GM21737 (cell line): Measurements from ENCODE around the gene KRTAP9-1.
"Not testable (repeated sequence)": the region's sequence is repeated elsewhere in the genome, so short reads cannot be mapped to it uniquely, and the experiment has no call there.

Source experiments
- ATAC-seq: cut with Tn5 transposase; IDR thresholded peaks from one replicate; pipeline ENCODE4 v1.9.1; 2021; ENCODE audit warnings: mild to moderate bottlenecking, moderate library complexity; ENCODE audit not compliant: unreplicated experiment

KRTAP9-1 gene

DNA sequence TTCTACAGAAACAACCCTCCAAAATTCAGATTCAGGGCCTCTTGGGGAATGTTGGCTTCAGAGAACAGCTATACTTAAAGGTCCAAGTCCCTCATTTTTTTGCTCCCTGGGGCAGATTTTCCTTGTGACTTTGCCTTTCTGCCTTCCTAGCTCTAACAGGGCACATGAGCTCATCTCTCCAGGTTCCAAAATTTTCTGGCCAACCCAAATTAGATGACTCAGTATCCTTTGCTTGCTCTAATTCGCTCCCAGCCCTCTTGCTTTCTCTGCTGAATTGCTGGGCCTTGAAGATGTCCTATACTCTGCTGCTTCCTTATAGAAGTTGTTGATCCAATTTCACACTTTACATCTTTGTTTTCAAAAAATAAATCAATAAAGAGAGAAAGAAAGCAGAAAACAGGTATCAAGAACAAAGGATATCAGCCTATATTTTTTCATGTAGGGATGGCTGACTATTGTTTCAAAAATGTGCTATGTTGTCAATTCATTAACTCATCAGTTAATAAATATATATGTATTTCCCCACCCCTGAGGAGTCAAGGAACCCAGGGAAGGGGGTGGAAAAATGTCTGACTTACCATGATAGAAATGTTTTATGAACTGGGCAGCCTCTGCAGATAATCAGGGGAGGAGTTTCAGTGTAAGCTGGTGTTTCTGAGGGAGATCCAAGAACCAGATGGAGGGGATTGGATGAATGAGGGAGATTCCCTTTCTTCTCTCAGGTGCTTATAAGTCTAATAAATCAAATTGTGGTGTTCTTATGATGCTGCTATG is 10.7 kb upstream of the KRTAP9-1 start:
- no peak for ATAC-seq

DNA sequence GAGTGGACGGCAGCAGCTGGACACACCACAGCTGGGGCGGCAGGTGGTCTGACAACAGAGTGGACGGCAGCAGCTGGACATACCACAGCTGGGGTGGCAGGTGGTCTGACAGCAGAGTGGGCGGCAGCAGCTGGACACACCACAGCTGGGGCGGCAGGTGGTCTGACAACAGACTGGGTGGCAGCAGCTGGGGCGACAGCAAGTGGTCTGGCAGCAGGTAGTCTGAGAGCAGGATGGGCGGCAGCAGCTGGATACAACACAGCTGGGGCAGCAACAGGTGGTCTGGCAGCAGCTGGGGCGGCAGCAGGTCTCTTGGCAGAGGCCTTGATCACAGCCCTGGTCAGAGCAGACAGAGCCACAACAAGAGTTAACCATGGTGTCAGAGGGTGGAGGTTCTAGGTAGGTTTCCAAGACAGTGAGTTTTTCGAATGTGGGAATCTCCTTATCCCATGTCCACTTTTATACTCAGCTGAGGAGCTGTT is 5.2 kb upstream of the KRTAP9-1 start, which contains the start of gene KRTAP4-1:
Gene KRTAP4-1 (minus strand): TSS at position 432 of the 482 bp plus-strand sequence. CDS start 57 bp downstream, at position 375.
- ATAC-seq = no peak

DNA sequence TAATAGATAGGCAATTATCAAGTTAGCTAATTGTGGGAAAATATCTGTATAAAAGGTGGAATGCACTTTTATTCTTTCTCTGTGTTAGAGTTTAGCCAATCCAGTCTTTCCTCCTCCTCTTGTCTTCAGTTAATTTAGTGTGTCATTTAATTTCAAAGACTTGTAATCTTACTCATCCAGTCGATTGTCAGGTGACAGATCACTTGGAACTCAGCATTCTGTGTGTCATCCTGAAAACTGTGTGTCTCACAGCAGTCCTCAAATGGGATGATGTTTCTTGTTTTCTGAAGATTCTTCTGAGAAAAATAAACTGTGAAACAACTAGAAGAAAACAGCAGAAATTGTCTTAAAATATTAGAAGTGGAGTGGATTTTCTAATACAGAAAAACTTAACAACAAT is 4.7 kb upstream of the KRTAP9-1 start:
- no peak for ATAC-seq

DNA sequence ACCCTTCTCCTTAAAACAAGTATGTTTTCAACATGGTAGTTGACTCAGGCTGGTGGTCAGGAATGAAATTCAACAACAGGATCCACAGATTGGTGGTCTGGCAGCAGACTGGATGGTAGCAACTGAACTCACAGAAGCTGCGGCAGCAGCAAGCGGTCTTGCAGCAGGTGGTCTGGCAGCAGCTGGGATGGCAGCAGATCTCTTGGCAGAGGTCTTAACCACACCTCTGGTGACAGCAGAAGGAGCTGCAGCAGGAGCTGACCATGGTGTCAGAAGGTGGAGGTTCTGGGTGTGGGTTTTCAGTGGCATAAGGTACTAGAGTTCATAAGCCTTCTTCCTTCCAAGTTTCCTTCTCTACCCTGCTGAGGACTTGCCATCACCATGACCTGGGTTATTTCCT is 2.8 kb upstream of the KRTAP9-1 start:
- ATAC-seq = no peak

DNA sequence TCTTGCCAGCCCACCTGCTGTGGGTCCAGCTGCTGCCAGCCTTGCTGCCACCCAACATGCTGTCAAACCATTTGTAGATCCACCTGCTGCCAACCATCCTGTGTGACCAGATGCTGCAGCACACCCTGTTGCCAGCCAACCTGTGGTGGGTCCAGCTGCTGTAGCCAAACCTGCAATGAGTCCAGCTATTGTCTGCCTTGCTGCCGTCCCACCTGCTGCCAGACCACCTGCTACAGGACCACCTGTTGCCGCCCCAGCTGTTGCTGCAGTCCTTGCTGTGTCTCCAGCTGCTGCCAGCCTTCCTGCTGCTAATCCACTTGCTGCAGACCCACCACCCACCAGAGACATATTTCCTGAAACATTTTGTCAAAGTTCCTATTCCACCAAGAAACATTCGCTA is 641 bp downstream of the KRTAP9-1 start:
- no peak for ATAC-seq

DNA sequence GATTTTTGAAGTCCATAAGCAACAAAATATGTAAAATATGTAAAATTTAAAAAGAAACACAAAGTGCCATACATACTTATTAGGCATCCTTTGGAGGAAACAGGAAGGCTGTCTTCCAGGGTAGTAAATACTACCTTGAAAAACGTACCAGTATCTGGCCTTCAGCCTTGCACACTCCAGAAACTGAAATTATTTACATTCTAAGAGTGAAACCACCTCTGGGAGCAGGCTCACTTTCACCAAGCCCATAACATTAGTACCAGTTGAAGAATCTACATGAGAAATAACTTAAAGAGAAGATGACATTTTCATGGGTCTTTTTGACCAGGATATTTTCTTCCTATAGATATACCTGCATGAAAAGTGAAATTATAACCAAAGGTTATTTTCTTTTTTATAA is 6.4 kb downstream of the KRTAP9-1 start:
- ATAC-seq = no peak

DNA sequence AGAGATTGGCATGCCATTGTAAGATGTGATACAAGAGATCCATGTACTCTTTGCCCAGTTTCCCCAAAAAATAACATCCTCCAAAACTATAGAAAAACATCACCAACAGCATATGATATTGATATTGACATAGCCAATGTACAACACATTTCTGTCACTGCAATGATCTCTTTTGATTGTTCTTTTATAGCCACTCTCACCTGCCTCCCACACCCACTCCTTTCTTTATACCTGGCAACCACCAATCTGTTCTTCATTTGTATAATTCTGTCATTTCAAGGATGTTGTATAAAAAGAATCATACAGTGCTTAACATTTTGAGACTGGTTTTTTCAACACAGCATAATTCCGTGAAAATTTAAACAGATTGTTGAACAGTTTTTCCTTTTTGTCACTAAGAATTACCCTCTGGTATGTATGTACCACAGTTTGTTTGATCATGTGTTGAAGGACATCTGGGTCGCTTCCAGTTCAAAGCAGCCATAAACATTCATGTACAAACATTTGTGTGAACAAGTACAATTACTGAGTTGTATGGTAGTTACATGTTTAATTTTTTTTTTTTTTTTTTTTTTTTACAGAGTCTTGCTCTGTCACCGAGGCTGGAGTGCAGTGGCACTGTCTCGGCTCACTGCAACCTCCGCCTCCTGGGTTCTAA is 9.9 kb downstream of the KRTAP9-1 start:
- no peak for ATAC-seq

DNA sequence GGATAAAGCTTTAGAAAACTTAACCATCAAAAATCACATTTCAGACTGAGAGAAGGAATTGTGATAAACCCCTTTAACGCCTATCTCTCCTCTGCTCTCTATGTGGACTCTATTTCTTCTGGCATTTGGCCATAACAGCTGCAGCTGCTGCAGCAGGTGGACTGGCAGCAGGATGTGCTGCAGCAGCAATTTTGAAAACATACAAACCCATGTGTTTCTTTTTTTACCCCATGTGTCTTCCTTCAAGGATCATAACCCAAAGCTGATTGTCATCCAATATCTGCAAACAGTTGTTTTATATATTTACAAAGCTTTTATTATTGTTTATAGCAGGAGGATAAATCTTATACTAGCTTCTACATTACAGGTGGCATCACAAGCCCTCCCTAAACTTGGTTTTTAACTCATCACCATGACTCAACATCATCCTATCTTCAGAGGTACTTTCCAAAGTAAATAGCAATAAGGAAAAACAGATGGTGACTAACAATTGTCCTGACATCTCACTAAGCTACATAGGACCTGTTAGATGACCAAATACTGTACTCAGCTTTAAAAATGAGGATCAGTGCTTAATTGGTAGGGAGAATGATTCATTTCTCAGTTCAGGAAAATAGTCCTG is 22.3 kb downstream of the KRTAP9-1 start:
- no peak for ATAC-seq

DNA sequence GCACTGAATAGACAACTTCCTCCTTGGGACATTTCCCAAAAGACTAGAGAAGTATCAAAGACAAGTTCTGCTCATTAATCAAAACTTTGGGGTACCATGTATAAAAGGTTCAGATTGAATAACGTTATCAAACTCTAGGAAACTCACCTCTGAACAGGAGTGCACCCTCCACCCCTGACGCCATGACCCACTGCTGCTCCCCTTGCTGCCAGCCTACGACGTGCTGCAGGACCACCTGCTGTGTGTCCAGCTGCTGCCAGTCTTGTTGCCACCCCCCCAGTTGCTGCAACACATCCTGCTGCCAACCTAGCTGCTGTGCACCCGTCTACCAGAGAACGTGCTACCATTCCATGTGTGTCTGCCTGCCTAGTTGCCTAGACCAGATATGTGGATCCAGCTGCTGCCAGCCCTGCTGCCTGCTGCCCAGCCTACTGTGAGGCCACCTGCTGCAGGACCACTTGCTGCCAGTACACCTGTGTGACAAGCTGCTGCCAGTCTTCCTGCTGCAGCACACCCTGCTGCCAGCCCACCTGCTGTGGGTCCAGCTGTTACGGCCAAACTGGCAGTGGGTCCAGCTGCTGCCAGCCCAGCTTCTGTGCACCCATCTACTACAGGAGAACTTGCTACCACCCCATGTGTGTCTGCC is 23.0 kb downstream of the KRTAP9-1 start:
- ATAC-seq = no peak

DNA sequence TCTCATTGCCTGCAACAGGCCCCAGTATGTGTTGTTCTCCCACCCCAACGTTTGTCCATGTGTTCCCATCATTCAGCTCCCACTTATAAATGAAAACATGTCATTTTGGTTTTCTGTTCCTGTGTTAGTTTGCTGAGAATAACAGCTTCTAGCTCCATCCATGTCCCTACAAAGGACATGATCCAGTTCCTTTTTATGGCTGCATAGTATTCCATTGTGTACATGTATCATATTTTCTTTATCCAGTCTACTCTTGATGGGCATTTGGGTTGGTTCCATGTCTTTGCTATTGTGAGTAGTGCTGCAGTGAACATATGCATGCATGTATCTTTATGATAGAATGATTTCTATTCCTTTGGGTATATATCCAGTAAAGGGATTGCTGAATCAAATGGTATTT is 26.0 kb downstream of the KRTAP9-1 start:
- ATAC-seq = no peak

DNA sequence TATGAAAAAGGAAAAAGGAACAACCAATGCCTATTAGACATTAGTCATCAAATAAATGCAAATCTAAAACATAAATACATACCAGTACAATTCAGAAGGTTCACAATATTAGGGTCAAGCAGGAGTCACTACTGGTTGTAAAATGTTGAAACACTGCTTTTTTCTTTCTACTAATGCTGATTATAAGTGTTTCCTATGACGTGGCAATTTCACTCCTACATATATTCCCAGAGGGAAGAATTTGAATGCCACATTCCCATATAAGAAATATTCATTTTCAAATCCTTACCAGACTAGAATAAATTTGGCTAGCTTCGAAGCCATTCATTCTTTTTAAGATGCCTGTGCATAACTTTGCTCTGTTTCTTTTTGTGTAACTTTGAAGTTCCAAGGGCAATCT is 34.1 kb downstream of the KRTAP9-1 start:
- ATAC-seq = no peak

DNA sequence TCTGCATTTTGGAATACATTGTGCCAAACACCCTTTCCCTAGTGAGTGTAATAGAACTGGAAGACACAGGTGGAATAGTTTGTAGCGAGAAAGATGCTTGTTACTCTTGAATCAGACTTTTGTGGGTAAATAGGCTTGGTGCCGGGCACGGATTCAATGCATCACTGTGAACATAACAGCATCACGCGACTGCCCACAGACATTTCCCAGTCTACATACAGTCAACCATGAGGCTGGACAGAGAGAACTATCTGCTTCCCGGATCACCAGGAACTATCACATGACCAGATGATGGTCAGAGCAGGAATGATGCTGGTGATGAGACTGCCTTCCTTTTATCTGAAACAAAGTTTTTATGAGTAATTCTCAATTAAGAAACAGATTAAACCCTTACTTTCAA is 36.4 kb downstream of the KRTAP9-1 start:
- no peak for ATAC-seq

DNA sequence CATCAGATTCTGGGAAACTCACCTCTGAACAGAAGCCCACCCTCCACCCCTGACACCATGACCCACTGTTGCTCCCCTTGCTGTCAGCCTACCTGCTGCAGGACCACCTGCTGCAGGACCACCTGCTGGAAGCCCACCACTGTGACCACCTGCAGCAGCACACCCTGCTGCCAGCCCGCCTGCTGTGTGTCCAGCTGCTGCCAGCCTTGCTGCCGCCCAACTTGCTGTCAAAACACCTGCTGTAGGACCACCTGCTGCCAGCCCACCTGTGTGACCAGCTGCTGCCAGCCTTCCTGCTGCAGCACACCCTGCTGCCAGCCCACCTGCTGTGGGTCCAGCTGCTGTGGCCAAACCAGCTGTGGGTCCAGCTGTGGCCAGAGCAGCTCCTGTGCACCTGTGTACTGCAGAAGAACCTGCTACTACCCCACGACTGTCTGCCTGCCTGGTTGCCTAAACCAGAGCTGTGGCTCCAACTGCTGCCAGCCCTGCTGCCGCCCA is 37.0 kb downstream of the KRTAP9-1 start, which contains the start of gene KRTAP9-2:
Gene KRTAP9-2 (plus strand): TSS at position 51 of the 498 bp plus-strand sequence. CDS start 7 bp downstream, at position 58.
- not testable (repeated sequence) for ATAC-seq

DNA sequence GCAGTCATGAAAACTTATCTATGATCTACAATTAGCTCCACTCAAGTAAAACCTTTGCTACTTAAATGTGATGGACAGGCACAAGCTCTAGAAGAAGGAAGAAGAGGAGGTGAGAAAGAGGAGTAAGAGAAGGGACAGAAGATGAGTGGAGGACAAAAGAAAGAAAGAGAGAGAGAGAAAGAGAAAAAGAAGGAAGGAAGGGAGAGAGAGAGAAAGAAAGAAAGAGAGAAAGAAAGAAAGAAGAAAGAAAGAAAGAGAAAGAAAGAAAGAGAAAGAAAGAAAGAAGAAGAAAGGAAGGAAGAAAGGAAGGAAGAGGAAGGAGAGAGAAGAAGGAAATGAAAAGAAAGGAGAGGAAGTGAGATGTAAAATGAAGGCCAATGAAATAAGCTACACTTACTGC is 40.4 kb downstream of the KRTAP9-1 start:
- no peak for ATAC-seq

DNA sequence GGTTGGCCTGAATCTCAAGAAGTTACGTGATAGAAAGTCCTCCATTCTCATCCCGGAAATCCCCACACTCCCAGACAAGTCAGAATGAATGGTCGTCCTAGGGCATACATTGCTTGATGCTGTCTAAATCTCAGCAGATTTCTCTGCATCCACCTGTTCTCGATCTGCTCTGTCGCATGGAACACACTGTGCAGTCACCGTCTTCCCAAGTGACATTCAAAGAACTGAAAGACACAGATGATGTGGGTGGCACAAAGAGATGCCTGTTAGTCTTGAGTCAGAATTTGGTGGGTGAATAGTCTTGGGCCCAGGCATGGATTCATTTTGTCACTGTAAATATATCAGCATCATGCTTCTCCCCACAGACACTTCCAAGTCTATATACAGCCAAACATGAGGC is 42.0 kb downstream of the KRTAP9-1 start:
- ATAC-seq = no peak

DNA sequence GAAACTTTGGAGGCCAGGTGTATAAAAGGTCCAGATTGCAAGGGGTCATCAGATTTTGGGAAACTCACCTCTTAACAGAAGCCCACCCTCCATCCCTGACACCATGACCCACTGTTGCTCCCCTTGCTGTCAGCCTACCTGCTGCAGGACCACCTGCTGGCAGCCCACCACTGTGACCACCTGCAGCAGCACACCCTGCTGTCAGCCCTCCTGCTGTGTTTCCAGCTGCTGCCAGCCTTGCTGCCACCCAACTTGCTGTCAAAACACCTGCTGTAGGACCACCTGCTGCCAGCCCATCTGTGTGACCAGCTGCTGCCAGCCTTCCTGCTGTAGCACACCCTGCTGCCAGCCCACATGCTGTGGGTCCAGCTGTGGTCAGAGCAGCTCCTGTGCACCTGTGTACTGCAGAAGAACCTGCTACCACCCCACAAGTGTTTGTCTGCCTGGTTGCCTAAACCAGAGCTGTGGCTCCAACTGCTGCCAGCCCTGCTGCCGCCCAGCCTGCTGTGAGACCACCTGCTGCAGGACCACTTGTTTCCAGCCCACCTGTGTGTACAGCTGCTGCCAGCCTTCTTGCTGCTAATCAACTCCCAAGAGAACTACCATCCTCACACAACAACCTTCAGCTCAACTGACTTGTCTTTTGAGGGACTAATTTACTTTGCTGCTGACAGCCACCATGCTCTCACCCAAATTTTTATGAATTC is 42.9 kb downstream of the KRTAP9-1 start, which contains the start of gene KRTAP9-3:
Gene KRTAP9-3 (plus strand): TSS at position 51 of the 707 bp plus-strand sequence. CDS start 53 bp downstream, at position 104.
- ATAC-seq = not testable (repeated sequence)

DNA sequence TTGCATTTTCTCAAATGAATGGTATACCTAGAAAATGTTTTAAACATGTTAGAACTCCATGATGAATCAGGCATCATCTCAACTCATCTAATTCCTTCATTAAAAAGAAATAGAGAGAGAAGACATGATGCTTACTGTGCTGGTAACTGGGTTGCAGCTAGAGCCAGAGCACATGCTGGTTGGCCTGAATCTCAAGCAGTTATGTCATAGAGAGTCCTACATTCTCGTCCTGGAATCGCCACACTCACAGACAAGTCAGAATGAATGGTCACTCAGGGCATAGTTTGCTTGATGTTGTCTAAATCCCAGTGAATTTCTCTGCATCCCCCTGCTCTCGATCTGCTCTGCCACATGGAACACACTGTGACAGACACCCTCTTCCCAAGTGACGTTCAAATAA is 47.4 kb downstream of the KRTAP9-1 start:
- not testable (repeated sequence) for ATAC-seq

DNA sequence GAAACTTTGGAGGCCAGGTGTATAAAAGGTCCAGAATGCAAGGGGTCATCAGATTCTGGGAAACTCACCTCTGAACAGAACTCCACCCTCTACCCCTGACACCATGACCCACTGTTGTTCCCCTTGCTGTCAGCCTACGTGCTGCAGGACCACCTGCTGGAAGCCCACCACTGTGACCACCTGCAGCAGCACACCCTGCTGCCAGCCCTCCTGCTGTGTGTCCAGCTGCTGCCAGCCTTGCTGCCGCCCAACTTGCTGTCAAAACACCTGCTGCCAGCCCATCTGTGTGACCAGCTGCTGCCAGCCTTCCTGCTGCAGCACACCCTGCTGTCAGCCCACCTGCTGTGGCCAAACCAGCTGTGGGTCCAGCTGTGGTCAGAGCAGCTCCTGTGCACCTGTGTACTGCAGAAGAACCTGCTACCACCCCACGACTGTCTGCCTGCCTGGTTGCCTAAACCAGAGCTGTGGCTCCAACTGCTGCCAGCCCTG is 48.3 kb downstream of the KRTAP9-1 start, which contains the start of gene KRTAP9-8:
Gene KRTAP9-8 (plus strand): TSS at position 51 of the 489 bp plus-strand sequence. CDS start 53 bp downstream, at position 104.
- ATAC-seq = not testable (repeated sequence)
